SK-N-SH (cell line): Measurements from ENCODE around the gene YARS2.

Source experiments
- CHD2 ChIP-seq: fragments of 150-350 bp; IDR thresholded peaks from 2 replicates; pipeline ENCODE4 v1.6.1; 2018; ENCODE audit warnings: low read length; ENCODE audit not compliant: partially characterized antibody
- CTCF ChIP-seq: fragments of 200-600 bp; sonication (generic); IDR thresholded peaks from 2 replicates; pipeline ENCODE4 v1.6.1; 2017; ENCODE audit warnings: antibody characterized with exemption, mild to moderate bottlenecking, moderate library complexity
- EZH2phosphoT487 ChIP-seq: fragments of 200-600 bp; sonication (generic); IDR thresholded peaks from 2 replicates; pipeline ENCODE4 v1.6.1; 2017; ENCODE audit warnings: low read depth, mixed run types, mild to moderate bottlenecking, antibody characterized with exemption, moderate library complexity, borderline replicate concordance
- IRF3 ChIP-seq: fragments of 150-350 bp; IDR thresholded peaks from 2 replicates; pipeline ENCODE4 v1.6.1; 2016; ENCODE audit warnings: mild to moderate bottlenecking, low read depth, low read length
- RAD21 ChIP-seq: IDR thresholded peaks from 2 replicates; pipeline ENCODE4 v1.6.1; 2012; ENCODE audit warnings: mild to moderate bottlenecking, low read length
- TCF12 ChIP-seq: IDR thresholded peaks from 2 replicates; pipeline ENCODE4 v1.4.0; 2012
- YY1 ChIP-seq: IDR thresholded peaks from 2 replicates; pipeline ENCODE4 v1.4.0; 2012; ENCODE audit warnings: low read depth, mild to moderate bottlenecking

- TF ChIP-seq YY1, result no peak
- TF ChIP-seq CTCF, result no peak
- no peak for TF ChIP-seq TCF12
- TF ChIP-seq EZH2phosphoT487, result no peak
- TF ChIP-seq RAD21, result no peak
- TF ChIP-seq IRF3, result no peak
- TF ChIP-seq CHD2, result no peak
Observed at GRCh38 chr12:32705783-32706182, 49.9 kb downstream of the YARS2 start.
